Measurements from ENCODE around the gene RTP4. TPM values are rescaled to one million over a fixed set of nuclear protein-coding genes. Genes with fewer than 3 reads are reported as not detected.

The RTP4 gene
- total RNA-seq, 4 donors from 2014 or later: 0.21 to 1.3 (median 0.84) TPM; not detected in 1

- DNase-seq (ENCODE audit: low spot score in 2 of 2): no peak
- WGBS, 2 donors: 44 to 74% methylated on average over 3 of the region's 3 CpGs
- no peak for TF ChIP-seq CTCF (IDR thresholded peaks at IDR 0.05)
- TF ChIP-seq POLR2A (IDR thresholded peaks at IDR 0.05): no peak
- intact Hi-C loops (cut with DNase I; ENCODE audit: low total_unique reads): no loop called here
- no peak overlapping the region for H3K4me3 ChIP-seq (ENCODE audit: low read depth, poor library complexity, severe bottlenecking)
Measured at GRCh38 chr3:187370051-187370450, 1.9 kb downstream of the RTP4 start.

GRCh38 chr3:187375581-187375980, 7.4 kb downstream of the RTP4 start:
- intact Hi-C loops (cut with DNase I; ENCODE audit: low total_unique reads): loop anchor here (5.0 kb wide), 1 partner anchor 797 kb away; no protein-coding TSS in a partner anchor
- DNase-seq (ENCODE audit: low spot score in 2 of 2): no peak
- WGBS, 2 donors: 78 to 81% methylated on average over 5 of the region's 5 CpGs
- TF ChIP-seq CTCF (IDR thresholded peaks at IDR 0.05): no peak
- no peak for TF ChIP-seq POLR2A (IDR thresholded peaks at IDR 0.05)
- H3K4me3 ChIP-seq (ENCODE audit: low read depth, poor library complexity, severe bottlenecking): no peak overlapping the region

- DNase-seq (ENCODE audit: low spot score in 2 of 2): no peak
- TF ChIP-seq CTCF (IDR thresholded peaks at IDR 0.05) (no peak), POLR2A (IDR thresholded peaks at IDR 0.05) (no peak)
- 14 to 35% methylated on average over 1 of the region's 1 CpG for WGBS, 2 donors
- intact Hi-C loops (cut with DNase I; ENCODE audit: low total_unique reads): loop anchor here (5.0 kb wide), 1 partner anchor 794 kb away; no protein-coding TSS in a partner anchor
- no peak overlapping the region for H3K4me3 ChIP-seq (ENCODE audit: low read depth, poor library complexity, severe bottlenecking)
Measured at GRCh38 chr3:187377842-187378241, 9.7 kb downstream of the RTP4 start.

- TF ChIP-seq CTCF (IDR thresholded peaks at IDR 0.05): no peak
- TF ChIP-seq POLR2A (IDR thresholded peaks at IDR 0.05): no peak
- no peak overlapping the region for H3K4me3 ChIP-seq (ENCODE audit: low read depth, poor library complexity, severe bottlenecking)
- no peak for DNase-seq (ENCODE audit: low spot score in 2 of 2)
- 67 to 69% methylated on average over 8 of the region's 8 CpGs for WGBS, 2 donors
- intact Hi-C loops (cut with DNase I; ENCODE audit: low total_unique reads): no loop called here
Measured at GRCh38 chr3:187382609-187383151, 14.5 kb downstream of the RTP4 start.

- DNase-seq (ENCODE audit: low spot score in 2 of 2): no peak
- WGBS, 2 donors: 85 to 94% methylated on average over 4 of the region's 4 CpGs
- H3K4me3 ChIP-seq (ENCODE audit: low read depth, poor library complexity, severe bottlenecking): no peak overlapping the region
- no peak for TF ChIP-seq CTCF (IDR thresholded peaks at IDR 0.05)
- TF ChIP-seq POLR2A (IDR thresholded peaks at IDR 0.05): no peak
- intact Hi-C loops (cut with DNase I; ENCODE audit: low total_unique reads): no loop called here
Measured at GRCh38 chr3:187383246-187383645, 15.1 kb downstream of the RTP4 start.

GRCh38 chr3:187385296-187385695, 17.1 kb downstream of the RTP4 start:
- TF ChIP-seq CTCF (IDR thresholded peaks at IDR 0.05) (no peak), POLR2A (IDR thresholded peaks at IDR 0.05) (no peak)
- DNase-seq (ENCODE audit: low spot score in 2 of 2): no peak
- intact Hi-C loops (cut with DNase I; ENCODE audit: low total_unique reads): no loop called here
- WGBS, 2 donors: 41 to 53% methylated on average over 1 of the region's 1 CpG
- no peak overlapping the region for H3K4me3 ChIP-seq (ENCODE audit: low read depth, poor library complexity, severe bottlenecking)

Data from lower leg skin (tissue), 4 donors.